NCI-H146 treated with DMSO at 0.1 percent for 48 hours (cell line): ENCODE measurements around the gene CUL9.

Experiments used
- DNase-seq: peaks from one replicate; lab custom pipeline; 2025; ENCODE audit not compliant: unreplicated experiment; lab: John Stamatoyannopoulos, UW

The CUL9 gene

GRCh38 chr6:43254138-43254817 is 72.3 kb downstream of the CUL9 start:
- no peak for DNase-seq

- DNase-seq: no peak
These were observed 72.8 kb downstream of the CUL9 start for GRCh38 chr6:43254846-43255245.

DNA sequence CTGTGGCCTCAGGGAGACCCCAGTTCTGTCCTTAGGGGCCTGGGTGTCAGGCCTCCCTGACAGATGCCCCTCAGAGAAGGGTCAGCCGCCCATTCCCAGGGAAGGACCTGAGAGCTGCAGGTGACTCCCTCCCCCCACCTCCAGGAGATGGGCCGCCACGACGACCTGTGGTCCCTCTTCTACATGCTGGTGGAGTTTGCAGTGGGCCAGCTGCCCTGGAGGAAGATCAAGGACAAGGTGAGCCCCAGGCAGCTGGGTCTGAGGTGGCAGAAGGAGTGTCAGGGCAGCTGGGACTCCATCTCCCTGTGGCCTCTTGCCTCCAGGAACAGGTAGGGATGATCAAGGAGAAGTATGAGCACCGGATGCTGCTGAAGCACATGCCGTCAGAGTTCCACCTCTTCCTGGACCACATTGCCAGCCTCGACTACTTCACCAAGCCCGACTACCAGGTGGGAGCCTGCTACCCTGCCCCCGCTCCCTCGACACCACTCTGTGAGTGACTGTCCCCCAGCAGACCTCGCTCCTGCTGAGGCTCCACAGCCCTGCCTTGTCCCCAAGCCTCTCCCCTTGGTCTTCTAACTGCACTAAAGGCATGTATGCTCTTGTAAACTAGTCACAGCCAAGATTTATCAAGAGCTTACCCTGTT is 73.5 kb downstream of the CUL9 start:
- DNase-seq: no peak

GRCh38 chr6:43256670-43257366 is 74.8 kb downstream of the CUL9 start:
- DNase-seq: no peak

DNA sequence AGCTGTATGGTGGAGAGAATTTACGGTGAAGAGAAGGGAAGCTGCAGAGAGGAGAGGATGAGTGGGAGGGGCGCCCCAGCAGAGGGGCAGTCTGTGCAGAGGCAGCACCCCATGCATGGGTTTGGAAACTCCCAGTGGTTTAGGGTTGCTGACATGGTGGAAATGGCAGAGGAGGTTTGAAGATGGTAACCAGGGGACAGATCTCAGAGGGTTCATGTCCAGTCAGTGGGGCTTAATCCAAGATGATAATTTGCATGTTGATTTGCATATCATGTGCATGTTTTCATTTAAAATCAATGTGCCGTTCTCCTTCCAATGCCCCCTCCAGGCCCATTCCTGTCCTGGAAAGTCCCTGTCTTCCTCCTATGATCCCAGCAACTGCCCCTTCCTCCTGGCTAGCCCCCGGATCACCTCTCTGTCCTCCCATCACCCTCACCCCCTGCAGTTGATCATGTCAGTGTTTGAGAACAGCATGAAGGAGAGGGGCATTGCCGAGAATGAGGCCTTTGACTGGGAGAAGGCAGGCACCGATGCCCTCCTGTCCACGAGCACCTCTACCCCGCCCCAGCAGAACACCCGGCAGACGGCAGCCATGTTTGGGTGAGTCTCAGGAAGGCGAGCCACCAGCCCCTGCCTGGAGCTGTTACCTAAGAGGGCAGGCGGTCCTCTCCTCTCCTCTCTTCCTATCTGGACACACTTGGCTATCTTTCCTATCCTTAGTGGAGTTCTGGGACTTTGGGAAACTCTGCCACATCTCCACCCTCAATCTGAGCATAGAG is 75.6 kb downstream of the CUL9 start:
- no peak for DNase-seq

GRCh38 chr6:43258180-43258579 is 76.2 kb downstream of the CUL9 start:
- DNase-seq: no peak

DNA sequence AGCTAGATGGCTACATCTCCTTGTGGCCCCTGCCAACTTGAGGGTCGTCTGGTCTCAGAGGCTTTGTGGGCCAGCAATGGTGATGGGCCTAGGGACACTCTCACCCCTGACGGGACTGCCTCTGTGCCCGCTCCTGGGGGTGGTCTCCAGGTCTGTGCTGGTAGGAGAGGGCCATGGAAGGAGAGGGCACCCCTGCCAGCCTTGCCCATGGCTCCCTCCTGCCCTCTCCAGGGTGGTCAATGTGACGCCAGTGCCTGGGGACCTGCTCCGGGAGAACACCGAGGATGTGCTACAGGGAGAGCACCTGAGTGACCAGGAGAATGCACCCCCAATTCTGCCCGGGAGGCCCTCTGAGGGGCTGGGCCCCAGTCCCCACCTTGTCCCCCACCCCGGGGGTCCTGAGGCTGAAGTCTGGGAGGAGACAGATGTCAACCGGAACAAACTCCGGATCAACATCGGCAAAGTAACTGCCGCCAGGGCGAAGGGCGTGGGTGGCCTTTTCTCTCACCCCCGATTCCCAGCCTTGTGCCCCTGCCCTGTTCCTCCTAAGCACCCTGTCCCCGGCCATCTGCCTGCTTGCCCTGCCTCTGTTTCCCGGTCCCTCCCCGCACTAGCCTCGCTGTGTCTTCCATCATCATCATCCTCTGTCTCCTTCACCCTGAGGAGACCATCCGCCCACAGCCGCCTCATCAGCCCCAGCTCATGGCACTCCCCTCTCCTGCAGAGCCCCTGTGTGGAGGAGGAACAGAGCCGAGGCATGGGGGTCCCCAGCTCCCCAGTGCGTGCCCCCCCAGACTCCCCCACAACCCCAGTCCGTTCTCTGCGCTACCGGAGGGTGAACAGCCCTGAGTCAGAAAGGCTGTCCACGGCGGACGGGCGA is 77.1 kb downstream of the CUL9 start:
- no peak for DNase-seq

GRCh38 chr6:43260791-43261190 is 78.8 kb downstream of the CUL9 start:
- DNase-seq: no peak

- no peak for DNase-seq
These were observed 79.2 kb downstream of the CUL9 start for GRCh38 chr6:43261198-43261597.

GRCh38 chr6:43262000-43262779 is 80.2 kb downstream of the CUL9 start:
- DNase-seq: no peak

DNA sequence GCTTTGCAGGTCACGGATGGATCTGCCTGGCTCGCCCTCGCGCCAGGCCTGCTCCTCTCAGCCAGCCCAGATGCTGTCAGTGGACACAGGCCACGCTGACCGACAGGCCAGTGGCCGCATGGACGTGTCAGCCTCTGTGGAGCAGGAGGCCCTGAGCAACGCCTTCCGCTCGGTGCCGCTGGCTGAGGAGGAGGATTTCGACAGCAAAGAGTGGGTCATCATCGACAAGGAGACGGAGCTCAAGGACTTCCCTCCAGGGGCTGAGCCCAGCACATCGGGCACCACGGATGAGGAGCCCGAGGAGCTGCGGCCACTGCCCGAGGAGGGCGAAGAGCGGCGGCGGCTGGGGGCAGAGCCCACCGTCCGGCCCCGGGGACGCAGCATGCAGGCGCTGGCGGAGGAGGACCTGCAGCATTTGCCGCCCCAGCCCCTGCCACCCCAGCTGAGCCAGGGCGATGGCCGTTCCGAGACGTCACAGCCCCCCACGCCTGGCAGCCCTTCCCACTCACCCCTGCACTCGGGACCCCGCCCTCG is 80.9 kb downstream of the CUL9 start:
- DNase-seq: no peak

- DNase-seq: peak; percentile 20
These were observed 81.5 kb downstream of the CUL9 start for GRCh38 chr6:43263314-43264178.

GRCh38 chr6:43264599-43265145 is 82.7 kb downstream of the CUL9 start:
- DNase-seq: no peak

DNA sequence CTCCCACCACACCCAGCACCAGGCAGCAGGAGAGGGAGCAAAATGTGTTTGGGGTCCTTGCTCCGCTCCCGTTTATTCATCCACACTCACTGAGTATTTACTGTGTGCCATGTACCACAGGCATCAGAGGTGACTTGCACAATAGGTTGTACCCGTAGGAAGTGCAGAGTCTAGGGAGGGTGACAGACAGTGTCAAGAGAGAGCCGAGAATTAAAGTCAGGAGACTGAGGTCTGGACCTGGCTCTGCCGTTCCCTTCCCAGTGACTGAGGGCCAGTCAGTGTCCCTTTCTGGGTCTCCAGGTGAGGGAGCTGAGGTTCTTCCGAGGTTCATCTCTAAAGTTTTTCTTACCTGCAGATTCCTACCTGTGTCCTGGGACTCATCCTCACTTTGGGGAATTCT is 83.6 kb downstream of the CUL9 start:
- DNase-seq: no peak

DNA sequence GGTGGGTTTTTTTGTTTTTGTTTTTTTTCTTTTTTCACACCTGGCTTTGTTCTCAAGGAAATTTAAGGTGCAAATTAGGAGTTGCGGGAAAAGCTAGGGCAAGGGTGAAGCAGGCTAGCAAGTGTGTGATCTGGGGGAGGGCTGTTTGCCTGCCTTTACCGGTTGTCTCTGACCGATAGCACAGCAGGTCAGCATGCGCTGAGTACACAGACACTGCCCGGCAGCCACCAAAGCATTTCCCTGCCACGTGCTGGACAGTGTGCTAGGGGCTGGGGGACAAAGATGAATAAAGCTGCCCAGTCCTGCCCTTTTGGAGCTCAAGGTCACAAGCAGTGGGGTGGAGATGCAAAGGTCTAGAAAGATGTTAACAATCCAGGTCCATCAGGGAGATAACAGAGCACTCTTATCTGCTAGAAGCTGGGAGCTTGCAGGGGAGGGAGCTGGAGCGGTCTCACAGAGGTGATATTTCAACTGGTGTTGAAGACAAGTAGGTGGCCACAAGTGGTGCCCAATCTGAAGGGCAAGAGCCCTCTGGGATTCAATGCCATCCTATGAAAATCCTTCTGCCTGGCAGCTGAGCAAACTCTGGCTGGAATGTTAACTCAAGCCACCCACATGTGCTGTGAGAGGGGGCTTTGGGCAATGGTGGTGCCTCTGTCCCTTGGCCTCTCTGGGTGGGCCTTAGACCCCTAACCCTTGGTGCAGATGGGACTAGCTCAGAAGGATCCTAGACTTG is 85.8 kb downstream of the CUL9 start:
- DNase-seq: peak; percentile 53

GRCh38 chr6:43268355-43268700 is 86.3 kb downstream of the CUL9 start:
- no peak for DNase-seq

- DNase-seq: no peak
These were observed 86.8 kb downstream of the CUL9 start for GRCh38 chr6:43268782-43269272.
